ENCODE data around the gene COX14.
"Not testable (repeated sequence)": the region's sequence is repeated elsewhere in the genome, so short reads cannot be mapped to it uniquely, and the experiment has no call there.

COX14 gene

GRCh38 chr12:50154947-50155346 is 42.9 kb downstream of the COX14 start:
- not testable (repeated sequence) for DNase-seq (ENCODE audit: low read depth, low spot score)

- DNase-seq (ENCODE audit: low read depth, low spot score) = no peak
Measured at GRCh38 chr12:50156641-50157040, 44.6 kb downstream of the COX14 start.

DNA sequence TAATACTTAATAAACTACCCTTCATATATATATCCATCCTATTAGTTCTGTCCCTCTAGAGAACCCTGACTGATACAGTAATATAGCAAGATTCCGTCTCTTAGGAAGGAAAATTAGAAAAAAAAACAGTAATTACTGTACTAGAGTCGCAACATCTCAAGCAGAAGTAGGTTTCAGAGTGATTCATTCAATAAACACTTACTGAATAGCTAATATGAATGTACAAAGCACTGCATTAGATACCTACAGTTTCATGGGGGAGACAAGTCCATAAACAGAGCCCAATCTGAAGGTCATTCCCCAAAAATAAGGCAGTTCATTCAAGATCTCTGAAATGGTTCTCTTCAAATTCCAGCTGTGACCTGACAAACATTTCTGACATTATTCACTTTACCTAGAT is 45.2 kb downstream of the COX14 start:
- no peak for DNase-seq (ENCODE audit: low read depth, low spot score)

GRCh38 chr12:50160643-50161042 is 48.6 kb downstream of the COX14 start:
- DNase-seq (ENCODE audit: low read depth, low spot score) = no peak

DNA sequence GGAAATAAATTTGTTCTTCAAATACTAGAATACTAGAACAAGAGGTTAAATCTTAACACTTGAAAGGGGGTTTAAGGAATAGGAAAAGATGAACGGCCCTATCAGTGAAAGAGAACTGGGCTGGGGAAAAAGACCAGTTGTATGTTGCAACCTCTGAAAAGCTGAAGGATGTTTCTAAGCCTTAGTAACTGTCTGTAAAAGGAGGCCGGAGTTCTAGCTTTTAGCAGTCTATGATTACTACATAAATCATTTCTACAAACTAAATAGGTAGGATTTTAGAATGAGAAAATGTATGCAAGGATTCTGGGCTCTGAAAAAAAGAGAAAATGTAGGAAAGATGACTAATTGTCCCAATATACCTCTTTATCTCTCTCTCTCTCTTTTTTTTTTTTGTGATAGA is 50.2 kb downstream of the COX14 start:
- DNase-seq (ENCODE audit: low read depth, low spot score) = no peak

DNA sequence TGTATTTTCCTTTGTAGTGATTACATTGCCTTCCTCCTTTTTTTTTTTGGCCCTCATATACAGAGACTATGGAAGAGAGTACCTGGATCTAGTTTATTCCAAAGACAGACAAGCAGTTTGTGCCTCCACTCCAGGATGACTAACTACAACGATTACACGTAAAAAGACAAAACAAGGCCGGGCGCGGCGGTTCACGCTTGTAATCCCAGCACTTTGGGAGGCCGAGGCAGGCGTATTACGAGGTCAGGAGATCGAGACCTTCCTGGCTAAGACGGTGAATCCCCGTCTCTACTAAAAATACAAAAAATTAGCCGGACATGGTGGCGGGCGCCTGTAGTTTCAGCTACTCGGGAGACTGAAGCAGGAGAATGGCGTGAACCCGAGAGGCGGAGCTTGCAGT is 52.9 kb downstream of the COX14 start:
- DNase-seq (ENCODE audit: low read depth, low spot score) = no peak

- no peak for DNase-seq (ENCODE audit: low read depth, low spot score)
Measured at GRCh38 chr12:50166799-50167048, 54.7 kb downstream of the COX14 start.

- peak; percentile 97 for DNase-seq (ENCODE audit: low read depth, low spot score)
Measured at GRCh38 chr12:50167049-50167828, 55.2 kb downstream of the COX14 start, which contains the start of gene CERS5. Gene CERS5, minus strand, starts transcription at chr12:50167369. Its CDS starts 72 bp downstream, at chr12:50167297.

Data from smooth muscle cell of the brain vasculature (primary cell).